ENCODE measurements around the gene KRT32. TPM values are rescaled to one million over a fixed set of nuclear protein-coding genes. Genes with fewer than 3 reads are reported as not detected.

KRT32 gene
- total RNA-seq, 1 donor from 2014 or later: not detected

DNA sequence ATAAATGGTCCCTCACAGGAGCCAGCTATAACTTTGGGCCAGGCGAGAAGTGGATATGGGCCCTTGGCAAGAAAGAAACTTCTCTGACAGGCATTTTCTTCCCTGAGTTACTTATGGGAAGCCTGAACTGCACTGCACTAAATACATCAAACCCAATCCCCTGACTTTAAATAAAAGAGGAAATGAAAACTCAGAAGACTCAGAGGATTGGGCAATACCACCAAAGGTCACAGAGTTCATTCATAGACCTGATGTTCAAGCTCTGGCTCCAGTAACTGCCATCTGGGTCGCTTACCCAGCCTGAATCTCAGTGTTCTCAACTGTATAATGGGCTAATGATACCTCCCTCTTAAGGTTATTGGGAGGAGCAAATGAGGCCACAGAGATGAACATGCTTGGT is 12.9 kb upstream of the KRT32 start:
- DNase-seq (ENCODE audit: low spot score, unreplicated experiment): no peak
- TF ChIP-seq, protein P1, sequence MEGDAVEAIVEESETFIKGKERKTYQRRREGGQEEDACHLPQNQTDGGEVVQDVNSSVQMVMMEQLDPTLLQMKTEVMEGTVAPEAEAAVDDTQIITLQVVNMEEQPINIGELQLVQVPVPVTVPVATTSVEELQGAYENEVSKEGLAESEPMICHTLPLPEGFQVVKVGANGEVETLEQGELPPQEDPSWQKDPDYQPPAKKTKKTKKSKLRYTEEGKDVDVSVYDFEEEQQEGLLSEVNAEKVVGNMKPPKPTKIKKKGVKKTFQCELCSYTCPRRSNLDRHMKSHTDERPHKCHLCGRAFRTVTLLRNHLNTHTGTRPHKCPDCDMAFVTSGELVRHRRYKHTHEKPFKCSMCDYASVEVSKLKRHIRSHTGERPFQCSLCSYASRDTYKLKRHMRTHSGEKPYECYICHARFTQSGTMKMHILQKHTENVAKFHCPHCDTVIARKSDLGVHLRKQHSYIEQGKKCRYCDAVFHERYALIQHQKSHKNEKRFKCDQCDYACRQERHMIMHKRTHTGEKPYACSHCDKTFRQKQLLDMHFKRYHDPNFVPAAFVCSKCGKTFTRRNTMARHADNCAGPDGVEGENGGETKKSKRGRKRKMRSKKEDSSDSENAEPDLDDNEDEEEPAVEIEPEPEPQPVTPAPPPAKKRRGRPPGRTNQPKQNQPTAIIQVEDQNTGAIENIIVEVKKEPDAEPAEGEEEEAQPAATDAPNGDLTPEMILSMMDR (IDR thresholded peaks at IDR 0.05; ENCODE audit: unreplicated experiment): no peak
- Mint-ChIP-seq H3K27me3 (peaks cover 8% of the 10 kb centered on the region), H3K4me1 (ENCODE audit: low read depth) (peaks cover 15% of the 10 kb centered on the region), H3K36me3 (ENCODE audit: insufficient read depth) (no peaks in the 10 kb centered on the region), H3K9me3 (ENCODE audit: low read depth) (no peaks in the 10 kb centered on the region), H3K27ac (no peak overlapping the region), H3K4me3 (ENCODE audit: low read depth) (no peak overlapping the region)

DNA sequence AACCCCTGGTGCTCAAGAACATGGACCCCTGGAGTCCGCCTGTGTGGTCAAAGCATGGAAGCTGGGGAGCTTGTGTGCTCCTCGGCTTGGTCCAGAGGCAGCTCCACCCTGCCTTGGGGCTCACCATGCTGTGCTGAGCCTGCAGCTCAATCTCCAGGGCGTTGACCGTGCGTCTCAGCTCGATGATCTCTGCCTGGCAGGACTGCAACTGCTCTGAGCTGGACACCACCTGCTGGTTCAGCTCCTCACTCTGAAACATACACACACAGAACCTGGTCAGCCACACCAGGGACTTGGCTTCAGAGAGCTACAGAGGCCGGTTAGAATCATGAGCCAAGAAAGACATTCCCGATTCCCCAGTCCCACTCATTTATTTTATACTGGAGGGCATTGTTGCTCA is 11.1 kb upstream of the KRT32 start:
- Mint-ChIP-seq H3K36me3 (ENCODE audit: insufficient read depth) (no peaks in the 10 kb centered on the region), H3K9me3 (ENCODE audit: low read depth) (no peaks in the 10 kb centered on the region), H3K27ac (no peak overlapping the region), H3K4me3 (ENCODE audit: low read depth) (no peak overlapping the region), H3K4me1 (ENCODE audit: low read depth) (peaks cover 2% of the 10 kb centered on the region), H3K27me3 (peaks cover 4% of the 10 kb centered on the region)
- TF ChIP-seq, protein P1 (IDR thresholded peaks at IDR 0.05; ENCODE audit: unreplicated experiment): no peak
- no peak for DNase-seq (ENCODE audit: low spot score, unreplicated experiment)

DNA sequence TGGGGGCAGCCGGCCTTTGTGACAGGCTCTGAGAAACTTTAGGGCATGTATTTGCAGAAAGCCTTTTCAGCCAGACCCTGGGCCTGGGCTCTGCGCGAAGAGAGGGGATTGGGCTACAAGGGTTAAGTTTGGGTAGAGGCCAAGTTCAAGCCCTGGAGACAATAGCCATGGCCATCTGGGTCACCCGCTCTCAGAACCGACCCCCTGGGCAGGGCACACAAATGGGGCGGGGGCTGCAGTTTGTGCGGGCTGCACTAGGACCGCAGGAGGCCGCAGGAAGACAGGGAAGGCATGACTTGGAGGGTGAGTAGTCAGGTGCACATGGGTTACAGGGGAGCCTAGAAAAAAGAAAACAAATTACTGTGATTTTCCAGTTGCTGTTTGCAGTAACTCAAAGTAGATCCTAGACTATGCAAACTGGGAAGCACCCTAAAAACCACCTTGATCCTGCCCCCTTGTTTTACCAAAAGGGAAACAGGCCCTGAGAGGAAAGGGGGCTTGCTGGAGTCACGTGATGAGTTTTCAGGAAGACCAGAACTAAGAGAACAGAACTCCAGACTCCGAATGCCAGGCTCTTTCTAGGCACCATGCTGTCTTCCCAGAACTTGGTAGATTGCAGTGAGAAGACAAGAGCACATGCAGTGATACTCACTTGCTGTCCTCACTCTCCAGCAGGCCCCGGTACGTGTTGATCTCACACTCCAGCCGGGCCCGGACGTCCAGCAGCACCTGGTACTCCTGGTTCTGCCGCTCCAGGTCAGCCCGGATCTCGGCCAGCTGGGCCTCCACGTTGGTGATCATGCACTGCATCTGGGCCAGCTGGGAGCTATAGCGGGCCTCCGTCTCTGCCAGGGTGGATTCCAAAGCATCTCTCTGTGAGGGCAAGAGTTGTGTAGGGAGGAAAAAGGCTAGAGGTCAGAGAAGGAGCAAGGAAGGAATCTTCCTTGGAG is 10.0 kb upstream of the KRT32 start:
- Mint-ChIP-seq H3K27ac (no peak overlapping the region), H3K4me1 (ENCODE audit: low read depth) (no peaks in the 10 kb centered on the region), H3K27me3 (peaks cover 4% of the 10 kb centered on the region), H3K4me3 (ENCODE audit: low read depth) (no peak overlapping the region), H3K9me3 (ENCODE audit: low read depth) (no peaks in the 10 kb centered on the region), H3K36me3 (ENCODE audit: insufficient read depth) (no peaks in the 10 kb centered on the region)
- DNase-seq (ENCODE audit: low spot score, unreplicated experiment): no peak
- TF ChIP-seq, protein P1 (IDR thresholded peaks at IDR 0.05; ENCODE audit: unreplicated experiment): no peak

GRCh38 chr17:41475421-41475820 is 8.2 kb upstream of the KRT32 start:
- TF ChIP-seq, protein P1 (IDR thresholded peaks at IDR 0.05; ENCODE audit: unreplicated experiment): no peak
- Mint-ChIP-seq H3K4me1 (ENCODE audit: low read depth) (no peaks in the 10 kb centered on the region), H3K9me3 (ENCODE audit: low read depth) (peaks cover 5% of the 10 kb centered on the region), H3K27me3 (peaks cover 9% of the 10 kb centered on the region), H3K4me3 (ENCODE audit: low read depth) (no peak overlapping the region), H3K36me3 (ENCODE audit: insufficient read depth) (no peaks in the 10 kb centered on the region), H3K27ac (no peak overlapping the region)
- DNase-seq (ENCODE audit: low spot score, unreplicated experiment): no peak

GRCh38 chr17:41474863-41475262 is 7.7 kb upstream of the KRT32 start:
- Mint-ChIP-seq H3K36me3 (ENCODE audit: insufficient read depth) (no peaks in the 10 kb centered on the region), H3K4me1 (ENCODE audit: low read depth) (no peaks in the 10 kb centered on the region), H3K27ac (no peak overlapping the region), H3K27me3 (peaks cover 9% of the 10 kb centered on the region), H3K4me3 (ENCODE audit: low read depth) (no peak overlapping the region), H3K9me3 (ENCODE audit: low read depth) (peaks cover 5% of the 10 kb centered on the region)
- TF ChIP-seq, protein P1 (IDR thresholded peaks at IDR 0.05; ENCODE audit: unreplicated experiment): no peak
- no peak for DNase-seq (ENCODE audit: low spot score, unreplicated experiment)

Measured in progenitor cell of endocrine pancreas (in vitro differentiated cells).